Mesenchymal stem cell (in vitro differentiated cells and primary cell): ENCODE measurements around the gene ZNF574.
A peak's percentile ranks its signal among the peaks of the same experiment; 100 is the strongest.

Experiments
- DNase-seq: peaks from one replicate; pipeline ENCODE4 v3.0.0-alpha.2; 2013
- H2AFZ ChIP-seq: one replicate; pipeline ENCODE4 v1.6.1; 2013; ENCODE audit warnings: low read depth, mild to moderate bottlenecking, control low read depth, inconsistent platforms, low read length, moderate library complexity
- H2AK5ac ChIP-seq: 2 replicates; pipeline ENCODE4 v1.6.1; 2013; ENCODE audit warnings: low read length, moderate library complexity, mild to moderate bottlenecking, inconsistent platforms; ENCODE audit not compliant: severe bottlenecking
- H2BK120ac ChIP-seq: one replicate; pipeline ENCODE4 v1.6.1; 2013; ENCODE audit warnings: low read depth, mild to moderate bottlenecking, inconsistent platforms, low read length, moderate library complexity
- H2BK12ac ChIP-seq, 2 experiments: one replicate each; pipeline ENCODE4 v1.6.1; 2013; ENCODE audit warnings: inconsistent platforms in 2 of 2, low read length in 2 of 2, mild to moderate bottlenecking in 2 of 2, moderate library complexity in 2 of 2, control low read depth in 1 of 2
- H2BK15ac ChIP-seq: one replicate; pipeline ENCODE4 v1.6.1; 2013; ENCODE audit warnings: mild to moderate bottlenecking, low read depth, inconsistent platforms; ENCODE audit not compliant: poor library complexity, severe bottlenecking
- H2BK5ac ChIP-seq: 2 replicates; pipeline ENCODE4 v1.6.1; 2013; ENCODE audit warnings: low read depth, mild to moderate bottlenecking, low read length, control low read depth, inconsistent platforms; ENCODE audit not compliant: poor library complexity, severe bottlenecking
- H3K14ac ChIP-seq, 2 experiments: one replicate each; pipeline ENCODE4 v1.6.1; 2013; ENCODE audit warnings: inconsistent platforms in 2 of 2, low read length in 2 of 2, control low read depth in 1 of 2, mild to moderate bottlenecking in 1 of 2, moderate library complexity in 1 of 2
- H3K18ac ChIP-seq, 2 experiments: one replicate each; pipeline ENCODE4 v1.6.1; 2013; ENCODE audit warnings: inconsistent platforms in 2 of 2, low read length in 2 of 2, control low read depth in 1 of 2, low read depth in 1 of 2, mild to moderate bottlenecking in 1 of 2
- H3K23ac ChIP-seq, 2 experiments: one replicate each; pipeline ENCODE4 v1.6.1; 2013; ENCODE audit warnings: inconsistent platforms in 2 of 2, low read length in 2 of 2, mild to moderate bottlenecking in 2 of 2, moderate library complexity in 2 of 2, control low read depth in 1 of 2
- H3K27ac ChIP-seq: 2 replicates; pipeline ENCODE4 v1.5.1; 2013; ENCODE audit warnings: mild to moderate bottlenecking, moderate library complexity, low read length, control low read depth, inconsistent platforms; ENCODE audit not compliant: poor library complexity, severe bottlenecking
- H3K27me3 ChIP-seq, 2 experiments: 2 replicates each; pipeline versions ENCODE4 v1.6.1 to v1.7.0; 2013; ENCODE audit warnings: low read length in 2 of 2, mild to moderate bottlenecking in 2 of 2, moderate library complexity in 2 of 2, control low read depth in 1 of 2, inconsistent platforms in 1 of 2; ENCODE audit not compliant: control insufficient read depth in 1 of 2, insufficient read depth in 1 of 2
- H3K36me3 ChIP-seq, 2 experiments: 2 replicates each; pipeline versions ENCODE4 v1.6.1 to v1.7.0; 2013; ENCODE audit warnings: low read length in 2 of 2, control low read depth in 1 of 2, inconsistent platforms in 1 of 2, low read depth in 1 of 2, mild to moderate bottlenecking in 1 of 2; ENCODE audit not compliant: insufficient read depth in 2 of 2, control insufficient read depth in 1 of 2
- H3K4ac ChIP-seq, 2 experiments: one replicate each; pipeline ENCODE4 v1.6.1; 2013; ENCODE audit warnings: inconsistent platforms in 2 of 2, low read length in 2 of 2, mild to moderate bottlenecking in 2 of 2, moderate library complexity in 2 of 2, control low read depth in 1 of 2, low read depth in 1 of 2
- H3K4me1 ChIP-seq: 2 replicates; pipeline ENCODE4 v1.6.1; 2013; ENCODE audit warnings: low read depth, low read length, control low read depth; ENCODE audit not compliant: control insufficient read depth, insufficient read depth
- H3K4me2 ChIP-seq: 2 replicates; pipeline ENCODE4 v1.6.1; 2013; ENCODE audit warnings: low read length, mild to moderate bottlenecking, inconsistent platforms; ENCODE audit not compliant: poor library complexity, severe bottlenecking
- H3K4me3 ChIP-seq, 2 experiments: 2 replicates each; pipeline versions ENCODE4 v1.5.1 to v1.7.0; 2013; ENCODE audit warnings: low read length in 2 of 2, mild to moderate bottlenecking in 2 of 2, control low read depth in 1 of 2, low read depth in 1 of 2; ENCODE audit not compliant: insufficient read depth in 1 of 2
- H3K79me1 ChIP-seq: replicated peaks from 2 replicates; pipeline ENCODE4 v1.6.1; 2013; ENCODE audit warnings: mild to moderate bottlenecking, control low read depth, low read length, inconsistent platforms; ENCODE audit not compliant: poor library complexity, severe bottlenecking
- H3K9ac ChIP-seq: 2 replicates; pipeline ENCODE4 v1.7.0; 2013; ENCODE audit warnings: mild to moderate bottlenecking, low read length, moderate library complexity
- H3K9me3 ChIP-seq: 2 replicates; pipeline ENCODE4 v1.7.0; 2013; ENCODE audit warnings: mild to moderate bottlenecking, low read length; ENCODE audit not compliant: control insufficient read depth
- H4K8ac ChIP-seq: one replicate; pipeline ENCODE4 v1.6.1; 2013; ENCODE audit warnings: inconsistent platforms, mild to moderate bottlenecking, low read length, moderate library complexity
- H4K91ac ChIP-seq: one replicate; pipeline ENCODE4 v1.6.1; 2013; ENCODE audit warnings: mild to moderate bottlenecking, low read length, inconsistent platforms
- WGBS: methylation state at CpG from one replicate; pipeline ENCODE4 v1.1.7; 2013; ENCODE audit warnings: mixed read lengths; 5-methylcytosine and 5-hydroxymethylcytosine counted together

ZNF574 gene

DNA sequence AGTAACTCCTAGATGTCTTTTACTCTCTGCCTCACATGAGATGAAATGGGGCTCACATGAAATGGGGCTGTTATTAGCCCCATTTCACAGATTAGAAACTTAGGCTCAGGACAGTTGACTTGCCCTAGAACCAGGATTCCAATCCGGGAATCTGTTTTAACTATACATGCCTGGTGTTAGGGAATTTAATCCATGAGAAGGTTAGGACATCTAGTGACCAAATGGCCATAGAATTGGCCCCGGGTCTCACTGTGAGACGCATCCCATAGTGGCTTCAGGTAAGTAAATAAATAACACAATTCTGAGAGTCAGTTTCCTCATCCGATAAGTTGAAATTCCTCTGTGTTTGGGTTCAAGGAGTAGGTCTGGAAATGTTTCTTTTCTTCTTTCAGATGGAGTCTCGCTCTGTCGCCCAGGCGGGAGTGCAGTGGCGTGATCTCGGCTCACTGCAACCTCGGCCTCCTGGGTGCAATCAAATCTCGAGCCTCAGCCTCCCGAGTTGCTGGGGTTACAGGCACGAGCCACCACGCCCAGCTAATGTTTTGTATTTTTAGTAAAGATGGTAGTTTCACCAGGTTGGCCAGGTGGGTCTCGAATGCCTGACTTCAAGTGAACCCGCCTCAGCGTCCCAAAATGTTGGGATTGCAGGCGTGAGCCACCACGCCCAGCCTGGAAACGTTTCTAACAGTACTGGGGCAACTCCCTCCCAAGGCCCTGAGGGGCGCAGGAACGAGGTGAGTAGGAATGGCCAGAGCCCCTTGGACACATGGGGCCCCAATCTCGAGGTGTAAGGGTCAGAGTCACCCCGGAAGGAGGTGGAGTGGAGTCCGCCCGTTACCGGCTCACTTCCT, 1.2 kb upstream of the ZNF574 start:
- H3K18ac ChIP-seq, result peak overlapping the region; percentile 78 to 96
- H3K4me3 ChIP-seq, result peak overlapping the region in 1 of 2 experiments; percentile 82
- DNase-seq, result no peak
- H3K79me1 ChIP-seq, result peaks cover 7% of the 10 kb centered on the region
- H2BK5ac ChIP-seq, result no peak overlapping the region
- peak overlapping the region; percentile 51 for H3K4me2 ChIP-seq
- H2AFZ ChIP-seq, result no peak overlapping the region
- H3K9me3 ChIP-seq, result no peaks in the 10 kb centered on the region
- peak overlapping the region; percentile 96 for H3K9ac ChIP-seq
- H4K91ac ChIP-seq, result peak overlapping the region; percentile 70
- 89% methylated on average over 27 of the region's 27 CpGs for WGBS
- H2BK15ac ChIP-seq, result no peak overlapping the region
- peak overlapping the region; percentile 69 for H2AK5ac ChIP-seq
- no peak overlapping the region for H3K14ac ChIP-seq
- no peak overlapping the region for H3K27ac ChIP-seq
- no peak overlapping the region for H2BK120ac ChIP-seq
- H3K27me3 ChIP-seq, result peaks cover 11 to 13% of the 10 kb centered on the region in 2 experiments
- H3K4me1 ChIP-seq, result peaks cover 27% of the 10 kb centered on the region
- peak overlapping the region; percentile 94 for H4K8ac ChIP-seq
- peaks cover 14% of the 10 kb centered on the region in 2 experiments for H3K36me3 ChIP-seq
- H2BK12ac ChIP-seq, result peak overlapping the region in 1 of 2 experiments; percentile 78
- peak overlapping the region; percentile 86 to 97 for H3K4ac ChIP-seq
- H3K23ac ChIP-seq, result no peak overlapping the region

DNA sequence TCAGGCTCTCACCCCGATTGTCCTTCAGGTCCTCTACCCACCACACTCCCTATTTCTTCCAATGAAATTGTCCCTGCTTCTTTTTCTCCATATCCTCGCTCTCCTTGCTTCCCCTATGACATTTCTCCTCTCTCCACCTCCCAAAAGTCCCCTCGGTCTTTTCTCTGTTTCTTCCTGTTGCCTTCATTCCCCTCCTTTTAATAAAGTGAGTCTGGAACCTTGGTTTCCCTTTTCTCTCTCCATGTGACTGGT, 676 bp upstream of the ZNF574 start:
- Histone ChIP-seq H3K23ac (peak overlapping the region in 1 of 2 experiments; percentile 63), H2BK15ac (no peak overlapping the region), H2BK5ac (no peak overlapping the region), H2BK120ac (peak overlapping the region; percentile 29), H2AK5ac (peak overlapping the region; percentile 69), H3K36me3 (peaks cover 19 to 20% of the 10 kb centered on the region in 2 experiments), H3K4ac (peak overlapping the region; percentile 86 to 97), H2BK12ac (no peak overlapping the region), H3K9me3 (no peaks in the 10 kb centered on the region), H2AFZ (peak overlapping the region; percentile 95), H3K27ac (peak overlapping the region; percentile 79), H3K9ac (peak overlapping the region; percentile 96), H3K4me3 (peak overlapping the region; percentile 51 to 82), H4K8ac (peak overlapping the region; percentile 94), H3K79me1 (peaks cover 12% of the 10 kb centered on the region), H3K27me3 (peaks cover 8% of the 10 kb centered on the region in 2 experiments), H3K4me1 (peaks cover 27% of the 10 kb centered on the region), H3K18ac (peak overlapping the region; percentile 78 to 96), H3K14ac (no peak overlapping the region), H4K91ac (peak overlapping the region; percentile 70), H3K4me2 (peak overlapping the region; percentile 51)
- WGBS, result 38% methylated on average over 3 of the region's 3 CpGs
- no peak for DNase-seq

DNA sequence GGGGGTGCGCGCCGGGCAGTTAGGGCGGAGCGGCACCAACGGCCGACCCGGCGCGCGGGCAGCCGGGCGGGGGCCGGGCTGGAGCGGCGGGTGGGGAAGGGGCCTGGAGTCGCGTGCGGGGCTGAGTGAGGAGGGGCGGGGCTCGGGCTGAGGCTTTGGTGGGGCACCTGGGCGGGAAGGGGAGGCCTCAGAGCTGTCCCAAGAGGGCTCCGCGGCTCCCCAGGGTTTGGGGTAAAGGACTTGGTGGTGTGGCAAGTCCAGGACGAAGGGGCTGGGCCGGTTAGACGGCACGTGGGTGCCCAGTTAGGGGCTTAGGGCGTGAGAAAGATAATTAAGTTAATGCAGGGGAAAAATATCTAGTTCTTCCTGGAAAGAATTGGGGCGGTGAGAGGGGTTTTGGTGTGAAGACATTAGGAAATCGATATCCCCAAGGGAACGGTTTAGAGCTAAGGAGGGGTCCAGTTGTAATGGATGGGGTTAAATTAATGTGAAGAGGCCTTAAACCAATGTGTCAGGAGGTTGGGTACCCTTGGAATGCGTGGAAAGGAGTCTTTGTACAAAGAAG, 496 bp downstream of the ZNF574 start:
- Histone ChIP-seq H3K4me2 (peak overlapping the region; percentile 96), H2BK12ac (no peak overlapping the region), H2BK120ac (peak overlapping the region; percentile 64), H2BK5ac (no peak overlapping the region), H3K23ac (peak overlapping the region in 1 of 2 experiments; percentile 65), H4K8ac (peak overlapping the region; percentile 81), H3K27ac (no peak overlapping the region), H4K91ac (peak overlapping the region; percentile 97), H3K27me3 (no peaks in the 10 kb centered on the region), H3K36me3 (peaks cover 31% of the 10 kb centered on the region in 2 experiments), H3K14ac (peak overlapping the region; percentile 18 to 98), H3K4ac (peak overlapping the region in 1 of 2 experiments; percentile 90), H3K9me3 (no peaks in the 10 kb centered on the region), H3K18ac (peak overlapping the region; percentile 97 to 99), H3K4me1 (peaks cover 30% of the 10 kb centered on the region), H3K9ac (peak overlapping the region; percentile 98), H2BK15ac (no peak overlapping the region), H3K4me3 (peak overlapping the region; percentile 91 to 99), H2AFZ (peak overlapping the region; percentile 92), H2AK5ac (no peak overlapping the region), H3K79me1 (peaks cover 18% of the 10 kb centered on the region)
- 1% methylated on average over 32 of the region's 33 CpGs for WGBS
- no peak for DNase-seq

DNA sequence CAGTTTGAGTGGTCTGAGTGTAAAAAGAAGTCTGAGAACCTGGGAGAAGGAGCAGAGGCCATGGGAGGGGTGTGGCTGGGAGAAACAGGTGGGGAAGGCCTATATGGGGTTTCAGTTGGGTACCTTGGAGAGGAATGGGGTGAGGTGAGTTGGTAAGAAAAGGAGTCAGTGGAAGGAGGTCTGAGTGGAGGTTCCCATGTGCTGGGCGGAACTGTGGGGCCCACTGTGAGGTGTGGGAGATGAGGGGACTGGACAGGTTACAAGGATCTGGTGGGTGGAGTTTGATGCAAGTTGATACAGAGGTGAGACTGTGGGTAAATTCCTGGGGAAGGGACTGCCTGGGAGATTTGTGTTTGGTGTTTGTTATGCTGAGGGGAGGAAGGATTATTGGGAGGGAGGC, 2.1 kb downstream of the ZNF574 start:
- no peak overlapping the region for H2AFZ ChIP-seq

More for the DNA sequence above, 2.1 kb downstream of the ZNF574 start:
- Histone ChIP-seq H3K79me1 (peaks cover 20% of the 10 kb centered on the region), H3K27me3 (no peaks in the 10 kb centered on the region), H3K23ac (no peak overlapping the region), H3K4ac (no peak overlapping the region), H3K9ac (peak overlapping the region; percentile 98), H4K91ac (no peak overlapping the region), H3K4me2 (no peak overlapping the region), H3K14ac (no peak overlapping the region), H2BK12ac (no peak overlapping the region), H2BK120ac (no peak overlapping the region), H3K27ac (no peak overlapping the region), H3K36me3 (peaks cover 38 to 40% of the 10 kb centered on the region in 2 experiments), H3K4me3 (peak overlapping the region in 1 of 2 experiments; percentile 99), H3K18ac (no peak overlapping the region), H2BK5ac (no peak overlapping the region), H2BK15ac (no peak overlapping the region), H3K4me1 (peaks cover 30% of the 10 kb centered on the region), H2AK5ac (no peak overlapping the region), H3K9me3 (no peaks in the 10 kb centered on the region), H4K8ac (no peak overlapping the region)
- WGBS, result 95% methylated on average over 1 of the region's 1 CpG
- no peak for DNase-seq
